ENCODE data around the gene PINLYP. TPM values are rescaled to one million over a fixed set of nuclear protein-coding genes. Genes with fewer than 3 reads are reported as not detected.

Gene PINLYP
- total and polyA plus RNA-seq, 2 donors (not counting 3 experiments of a cell fraction or from before 2014, with no cell fraction given) = 5.5 TPM

- intact Hi-C loops (cut with micrococcal nuclease) (no loop called here), dilution Hi-C loops (cut with MboI; ENCODE audit: extremely low pct_ligation_motif_present, low sequenced_read_pairs) (no loop called here)
- no peak overlapping the region for H2AFZ ChIP-seq (ENCODE audit: low read depth, low read length)
- no peaks in the 10 kb centered on the region for H3K9me1 ChIP-seq (replicated peaks; ENCODE audit: control insufficient read depth, extremely low read depth, insufficient read depth, low read length)
- no peak for DNase-seq (ENCODE audit: low read depth, low spot score)
- FAIRE-seq = no peak
- POLR2A ChIA-PET = no interaction called here
- H3K27me3 ChIP-seq (ENCODE audit: control insufficient read depth in 2 of 2, insufficient read depth in 2 of 2, low read length in 2 of 2) = no peaks in the 10 kb centered on the region
- H3K4me1 ChIP-seq (ENCODE audit: control insufficient read depth, extremely low read depth, insufficient read depth, low read length) = no peaks in the 10 kb centered on the region
- CTCF ChIA-PET = interaction anchor here (4.1 to 6.6 kb wide), 2 partner anchors 17 to 43 kb away, joined by 69 to 158 read pairs; partner anchors contain the start of genes IRGQ, ZNF575 and ZNF576
- H3K36me3 ChIP-seq (ENCODE audit: control insufficient read depth in 2 of 2, extremely low read depth in 1 of 2, insufficient read depth in 2 of 2, low read length in 2 of 2) = peaks cover 2 to 31% of the 10 kb centered on the region in 2 experiments
- H4K20me1 ChIP-seq (replicated peaks; ENCODE audit: control insufficient read depth, extremely low read depth, insufficient read depth, low read length) = no peaks in the 10 kb centered on the region
- TF ChIP-seq EZH2 (IDR thresholded peaks at IDR 0.05; ENCODE audit: borderline replicate concordance, low read depth, low read length, severe bottlenecking) (no peak), POLR2A (IDR thresholded peaks at IDR 0.05; ENCODE audit: low read depth, low read length) (no peak), FOS (IDR thresholded peaks at IDR 0.05; ENCODE audit: borderline replicate concordance, insufficient read depth, low read length) (no peak), JUN (IDR thresholded peaks at IDR 0.05; ENCODE audit: borderline replicate concordance, insufficient read depth, insufficient read length, low read depth) (no peak), POLR2AphosphoS5 (IDR thresholded peaks at IDR 0.05; ENCODE audit: insufficient read depth, low read depth, low read length) (no peak), GATA2 (IDR thresholded peaks at IDR 0.05; ENCODE audit: insufficient read depth, insufficient read length, low read depth, low read length) (no peak), CTCF (IDR thresholded peaks at IDR 0.05; ENCODE audit: extremely low read depth in 1 of 2, insufficient read depth in 1 of 2, low read depth in 1 of 2, low read length in 2 of 2) (no peak), MYC (IDR thresholded peaks at IDR 0.05; ENCODE audit: low read depth, low read length) (no peak), MAX (IDR thresholded peaks at IDR 0.05; ENCODE audit: insufficient read depth, insufficient read length) (no peak)
- no peak overlapping the region for H3K4me3 ChIP-seq (replicated peaks in 1 of 3; ENCODE audit: insufficient read depth in 1 of 3, low read depth in 1 of 3, low read length in 3 of 3)
- H3K27ac ChIP-seq (ENCODE audit: insufficient read depth, low read depth, low read length) = no peak overlapping the region
- no peaks in the 10 kb centered on the region for H3K79me2 ChIP-seq (ENCODE audit: control insufficient read depth, insufficient read depth, low read length)
- H3K9me3 ChIP-seq (replicated peaks; ENCODE audit: control insufficient read depth, insufficient read depth, low read length) = no peaks in the 10 kb centered on the region
- BruUV-seq (replicated peaks) = no TSS peak
- H3K4me2 ChIP-seq (ENCODE audit: insufficient read depth, low read length) = no peak overlapping the region
- no peak overlapping the region for H3K9ac ChIP-seq (replicated peaks; ENCODE audit: extremely low read depth, insufficient read depth, low read length)
Observed at GRCh38 chr19:43552616-43553015, 23.0 kb upstream of the PINLYP start.

Data from endothelial cell of umbilical vein (primary cell).